Spleen (tissue), 7 donors: Measurements from ENCODE around the gene ZNF691.

Source experiments
- CTCF ChIP-seq, 11 experiments: fragments of 200-600 bp in 7 of 11; fragments of 450-650 bp in 4 of 11; sonication (generic) in 4 of 11; IDR thresholded peaks in 8 of 11; conservative IDR thresholded peaks in 3 of 11; 1 replicate in 7 of 11; 2 replicates in 4 of 11; pipeline versions ENCODE4 v1.4.0 to v1.8.0; 2016 to 2021; ENCODE audit warnings: antibody characterized with exemption in 11 of 11, inconsistent platforms in 4 of 11, mild to moderate bottlenecking in 1 of 11
- POLR2A ChIP-seq, 3 donors: fragments of 450-650 bp; IDR thresholded peaks; one replicate each; pipeline ENCODE4 v1.5.1; 2017; ENCODE audit warnings: antibody characterized with exemption in 3 of 3, mild to moderate bottlenecking in 1 of 3
- donor health status: DM: no; HTN: no; CAD: no; lungs with moderate emphysema.
- donor health status: DM: no; HTN: no; CAD: no.
- donor health status: DM: no; HTN: no; CAD: no.

GRCh38 chr1:42852608-42852980 lies 6.2 kb downstream of the ZNF691 start:
- TF ChIP-seq CTCF (IDR thresholded peaks at IDR 0.05 in 8 of 11, conservative IDR thresholded peaks at IDR 0.05 in 3 of 11) (no peak), POLR2A (IDR thresholded peaks at IDR 0.05) (no peak)
